Pulmonary artery endothelial cell (primary cell): ENCODE results near the gene C1orf35. TPM values are rescaled to one million over a fixed set of nuclear protein-coding genes. Genes with fewer than 3 reads are reported as not detected.

Source experiments
- DNase-seq: peaks from one replicate; pipeline ENCODE4 v3.0.0-alpha.2; 2011; ENCODE audit warnings: low read depth, low spot score
- total RNA-seq: library from RNA; depleted of rRNA; stranded (reverse); fragments of >200 nt; gene quantifications from 2 replicates; pipeline ENCODE4 v1.2.3, GENCODE V29; 2014

Gene C1orf35
- total RNA-seq, 1 donor from 2014 or later: 11.3 TPM

GRCh38 chr1:228064296-228064695, 38.8 kb downstream of the C1orf35 start:
- DNase-seq: no peak

- DNase-seq: no peak
These were observed 39.6 kb downstream of the C1orf35 start for GRCh38 chr1:228063251-228064191.

- DNase-seq: no peak
These were observed 40.3 kb downstream of the C1orf35 start for GRCh38 chr1:228062812-228063211.

- DNase-seq: no peak
These were observed 40.9 kb downstream of the C1orf35 start for GRCh38 chr1:228062085-228062791.

GRCh38 chr1:228061411-228062084, 41.6 kb downstream of the C1orf35 start:
- no peak for DNase-seq

- DNase-seq: no peak
These were observed 42.5 kb downstream of the C1orf35 start for GRCh38 chr1:228060458-228061190.

- no peak for DNase-seq
These were observed 43.3 kb downstream of the C1orf35 start for GRCh38 chr1:228059634-228060457.

- DNase-seq: no peak
These were observed 44.0 kb downstream of the C1orf35 start for GRCh38 chr1:228058949-228059633.

- no peak for DNase-seq
These were observed 44.8 kb downstream of the C1orf35 start for GRCh38 chr1:228058172-228058948.

Other genes starting within 250 kb of the C1orf35 start
- 4.1 and 4.9 TPM in 2 replicates for gene WNT9A, start 155.4 kb downstream of the C1orf35 start, total RNA-seq
- not detected in 2 replicates for gene WNT3A, start 96.3 kb downstream of the C1orf35 start, total RNA-seq
- 379 and 460 TPM in 2 replicates for gene ARF1, start 20.6 kb downstream of the C1orf35 start, total RNA-seq
- gene MRPL55, start 6.0 kb upstream of the C1orf35 start, total RNA-seq: 58.7 and 73.1 TPM in 2 replicates
- gene GUK1, start 37.0 kb upstream of the C1orf35 start, total RNA-seq: 372 and 489 TPM in 2 replicates
- gene GJC2, start 46.6 kb upstream of the C1orf35 start, total RNA-seq: 0.86 and 1.4 TPM in 2 replicates
- 6.5 and 6.9 TPM in 2 replicates for gene IBA57, start 62.5 kb upstream of the C1orf35 start, total RNA-seq
- gene OBSCN, start 104.7 kb upstream of the C1orf35 start, total RNA-seq: 3.4 and 4.7 TPM in 2 replicates